HepG2 (cell line): ENCODE results near the gene BCL2L2. TPM values are rescaled to one million over a fixed set of nuclear protein-coding genes. Genes with fewer than 3 reads are reported as not detected.

Experiments used
- ATAC-seq: fragments of 200-7000 bp; cut with Tn5 transposase; 3 replicates; pipeline ENCODE4 v1.9.1; 2020; ENCODE audit warnings: mild to moderate bottlenecking, moderate library complexity
- BruUV-seq: library from RNA; stranded (reverse); fragments of 400-500 nt; replicated peaks from 2 replicates; lab custom pipeline; 2021; lab: Mats Ljungman, UMichigan
- CTCF ChIA-PET: fragments of 300-600 bp; formaldehyde crosslinking; extraction: SDS; loops from one replicate; lab custom pipeline; 2021; ENCODE audit warnings: low total read pairs, inconsistent platforms, low intra/inter-chr PET ratio; lab: Yijun Ruan, JAX
- POLR2A ChIA-PET: fragments of 350-600 bp; sonication (Branson Sonifier 250); formaldehyde crosslinking; loops from one replicate; lab custom pipeline; 2020; ENCODE audit warnings: antibody characterized with exemption, inconsistent platforms; lab: Yijun Ruan, JAX
- DNase-seq: peaks from one replicate; pipeline ENCODE4 v3.0.0-alpha.2; 2015; ENCODE audit warnings: low spot score
- FAIRE-seq: peaks from 3 replicates; lab custom pipeline; 2011; peaks lifted over from hg19 to GRCh38; lab: Jason Lieb, UNC
- H2AFZ ChIP-seq: one replicate; pipeline ENCODE4 v1.6.1; 2011; ENCODE audit warnings: low read length, inconsistent platforms
- H3K27ac ChIP-seq: fragments of 300-600 bp; 3 replicates; pipeline ENCODE4 v1.8.0; 2011; ENCODE audit warnings: mixed run types, mild to moderate bottlenecking, mixed read lengths, low read length, inconsistent platforms; ENCODE audit not compliant: insufficient read depth; ENCODE audit errors: extremely low read length
- H3K27me3 ChIP-seq, 2 experiments: fragments of 200-600 bp in 1 of 2; 2 replicates in 1 of 2; 3 replicates in 1 of 2; pipeline versions ENCODE4 v1.6.0 to v1.8.0; 2011; ENCODE audit warnings: low read length in 2 of 2, mild to moderate bottlenecking in 2 of 2, moderate library complexity in 2 of 2, inconsistent platforms in 1 of 2; ENCODE audit not compliant: insufficient read depth in 2 of 2, control insufficient read depth in 1 of 2
- H3K36me3 ChIP-seq, 2 experiments: fragments of 200-600 bp in 1 of 2; replicated peaks in 1 of 2; 2 replicates in 1 of 2; 3 replicates in 1 of 2; pipeline versions ENCODE4 v1.5.1 to v1.8.0; 2011; ENCODE audit warnings: low read length in 2 of 2, inconsistent platforms in 1 of 2; ENCODE audit not compliant: insufficient read depth in 2 of 2, control insufficient read depth in 1 of 2
- H3K4me1 ChIP-seq: 2 replicates; pipeline ENCODE4 v1.5.1; 2012; ENCODE audit warnings: low read length, inconsistent platforms; ENCODE audit not compliant: insufficient read depth
- H3K4me2 ChIP-seq: 2 replicates; pipeline ENCODE4 v1.6.0; 2011; ENCODE audit warnings: low read depth, low read length, inconsistent platforms
- H3K4me3 ChIP-seq, 3 experiments: fragments of 200-600 bp in 1 of 3; sonication (generic), shearing (Covaris generic) in 1 of 3; replicated peaks in 1 of 3; 2 replicates each; pipeline ENCODE4 v1.5.1; 2011 to 2016; ENCODE audit warnings: low read length in 3 of 3, inconsistent platforms in 2 of 3, low read depth in 2 of 3, mild to moderate bottlenecking in 2 of 3, control low read depth in 1 of 3, mixed read lengths in 1 of 3; ENCODE audit not compliant: insufficient read depth in 1 of 3
- H3K79me2 ChIP-seq: one replicate; pipeline ENCODE4 v1.6.1; 2011; ENCODE audit warnings: low read length, inconsistent platforms; ENCODE audit not compliant: insufficient read depth
- H3K9ac ChIP-seq: 2 replicates; pipeline ENCODE4 v1.6.0; 2011; ENCODE audit warnings: mild to moderate bottlenecking, low read depth, low read length, inconsistent platforms; ENCODE audit not compliant: insufficient read depth
- H3K9me3 ChIP-seq: 2 replicates; pipeline ENCODE4 v1.5.1; 2012; ENCODE audit warnings: mild to moderate bottlenecking, low read length
- H4K20me1 ChIP-seq: 2 replicates; pipeline ENCODE4 v1.6.0; 2011; ENCODE audit warnings: inconsistent platforms, mild to moderate bottlenecking, low read length, moderate library complexity; ENCODE audit not compliant: insufficient read depth
- CSRNP2 ChIP-seq: sonication (generic); formaldehyde crosslinking; conservative IDR thresholded peaks from 2 replicates; pipeline ENCODE4 v1.8.0; 2022; ENCODE audit warnings: low read depth, missing genetic modification reagents
- CTCF ChIP-seq: sonication (generic); formaldehyde crosslinking; IDR thresholded peaks from 2 replicates; pipeline ENCODE4 v1.5.0; 2020; ENCODE audit warnings: mild to moderate bottlenecking, missing genetic modification reagents, moderate library complexity
- FOXO1 ChIP-seq: sonication (generic); formaldehyde crosslinking; IDR thresholded peaks from 2 replicates; pipeline ENCODE4 v1.4.0; 2020; ENCODE audit warnings: missing genetic modification reagents
- HNF4G ChIP-seq, 2 experiments: sonication (generic) in 1 of 2; formaldehyde crosslinking in 1 of 2; IDR thresholded peaks; 2 replicates each; pipeline versions ENCODE4 v1.4.0 to v1.6.1; 2011 to 2020; ENCODE audit warnings: borderline replicate concordance in 2 of 2, low read depth in 2 of 2, mild to moderate bottlenecking in 2 of 2, low read length in 1 of 2, missing genetic modification reagents in 1 of 2, moderate library complexity in 1 of 2
- MTA1 ChIP-seq: sonication (generic); formaldehyde crosslinking; IDR thresholded peaks from 2 replicates; pipeline ENCODE4 v1.4.0; 2020; ENCODE audit warnings: missing genetic modification reagents, mild to moderate bottlenecking, borderline replicate concordance
- MTF2 ChIP-seq: sonication (generic); formaldehyde crosslinking; IDR thresholded peaks from 2 replicates; pipeline ENCODE4 v1.5.0; 2020; ENCODE audit warnings: missing genetic modification reagents, borderline replicate concordance
- NCOA2 ChIP-seq: sonication (generic); formaldehyde crosslinking; IDR thresholded peaks from 2 replicates; pipeline ENCODE4 v1.8.0; 2022; ENCODE audit warnings: inconsistent platforms
- NFIB ChIP-seq: sonication (generic); formaldehyde crosslinking; IDR thresholded peaks from 2 replicates; pipeline ENCODE4 v1.9.0; 2021; ENCODE audit warnings: missing genetic modification reagents, mild to moderate bottlenecking, borderline replicate concordance
- RBM39 ChIP-seq: fragments of 200-400 bp; formaldehyde crosslinking; IDR thresholded peaks from one replicate; pipeline ENCODE4 v1.6.1; 2018; ENCODE audit warnings: antibody characterized with exemption, mild to moderate bottlenecking, low read depth, low read length; ENCODE audit not compliant: poor library complexity, severe bottlenecking
- SALL2 ChIP-seq: sonication (generic); formaldehyde crosslinking; IDR thresholded peaks from 2 replicates; pipeline ENCODE4 v1.8.1; 2023; ENCODE audit warnings: mild to moderate bottlenecking, missing genetic modification reagents, inconsistent platforms
- SMAD9 ChIP-seq: sonication (generic); formaldehyde crosslinking; IDR thresholded peaks from 2 replicates; pipeline ENCODE4 v1.5.1; 2020; ENCODE audit warnings: mild to moderate bottlenecking, missing genetic modification reagents
- SNAI1 ChIP-seq: sonication (generic); formaldehyde crosslinking; IDR thresholded peaks from 2 replicates; pipeline ENCODE4 v1.5.0; 2020; ENCODE audit warnings: mild to moderate bottlenecking, missing genetic modification reagents, borderline replicate concordance
- THAP7 ChIP-seq: sonication (generic); formaldehyde crosslinking; IDR thresholded peaks from 2 replicates; pipeline ENCODE4 v1.8.1; 2023; ENCODE audit warnings: mild to moderate bottlenecking, missing genetic modification reagents
- XRCC5 ChIP-seq: fragments of 200-400 bp; formaldehyde crosslinking; optimal IDR thresholded peaks from 2 replicates; pipeline ENCODE3; 2017; ENCODE audit warnings: mild to moderate bottlenecking, low read length
- ZFX ChIP-seq: sonication (generic); formaldehyde crosslinking; IDR thresholded peaks from 2 replicates; pipeline ENCODE4 v1.4.0; 2020; ENCODE audit warnings: mild to moderate bottlenecking, low read depth, missing genetic modification reagents, moderate library complexity
- ZNF138 ChIP-seq: sonication (generic); formaldehyde crosslinking; IDR thresholded peaks from 2 replicates; pipeline ENCODE4 v1.5.0; 2020; ENCODE audit warnings: mild to moderate bottlenecking, low read depth, missing genetic modification reagents
- ZNF546 ChIP-seq: sonication (generic); formaldehyde crosslinking; conservative IDR thresholded peaks from 2 replicates; pipeline ENCODE4 v1.8.1; 2023; ENCODE audit warnings: mild to moderate bottlenecking, missing genetic modification reagents
- ZNF577 ChIP-seq: sonication (generic); formaldehyde crosslinking; IDR thresholded peaks from 2 replicates; pipeline ENCODE4 v1.4.0; 2020; ENCODE audit warnings: mild to moderate bottlenecking, low read depth, missing genetic modification reagents, borderline replicate concordance
- ZNF883 ChIP-seq: sonication (generic); formaldehyde crosslinking; IDR thresholded peaks from 2 replicates; pipeline ENCODE4 v1.5.1; 2020; ENCODE audit warnings: mild to moderate bottlenecking, missing genetic modification reagents; ENCODE audit errors: not compliant biosample characterization
- WGBS: methylation state at CpG from one replicate; pipeline ENCODE4 v1.1.6; 2017; ENCODE audit warnings: low lambda C conversion rate; 5-methylcytosine and 5-hydroxymethylcytosine counted together
- in situ Hi-C: cut with HindIII; loops from 2 replicates; pipeline ENCODE4 v1.10.0; 2017; ENCODE audit warnings: low pct_unique_long_range_greater_than_20kb; ENCODE audit not compliant: extremely low pct_ligation_motif_present
- intact Hi-C: fragments of 100-400 bp; cut with micrococcal nuclease; formaldehyde crosslinking; loops from one replicate; pipeline ENCODE4 v1.10.0; 2022; ENCODE audit not compliant: unreplicated experiment
- polyA plus RNA-seq, 8 experiments: library from polyadenylated mRNA; depleted of rRNA in 3 of 8; stranded (reverse) in 7 of 8; unstranded in 1 of 8; fragments of >200 nt; fragmentation: Illumina TruSeq in 4 of 8; extraction: Trizol in 4 of 8; gene quantifications; 2 replicates each; pipeline versions ENCODE4 v1.2.1 to v1.2.3, GENCODE V29; 2011 to 2016; ENCODE audit warnings: low read depth in 4 of 8, missing spikeins in 1 of 8, mixed read lengths in 1 of 8; ENCODE audit not compliant: insufficient read depth in 1 of 8
- total RNA-seq, 5 experiments: library from RNA; depleted of rRNA; stranded (reverse); fragments of >200 nt; fragmentation: Illumina TruSeq; extraction: Trizol; gene quantifications; 2 replicates each; pipeline ENCODE4 v1.2.3, GENCODE V29; 2016; ENCODE audit warnings: low read depth in 1 of 5

The BCL2L2 gene
- total and polyA plus RNA-seq, 2 of the 13 experiments (the other 11 are each of a cell fraction or from before 2014, with no cell fraction given) = 28.1 to 49.8 TPM

- intact Hi-C loops = no loop called here
- no peaks in the 10 kb centered on the region for H3K79me2 ChIP-seq
- DNase-seq (no peak), ATAC-seq (peak; percentile 14), FAIRE-seq (no peak)
- H3K9ac ChIP-seq = no peak overlapping the region
- H3K27me3 ChIP-seq = peaks cover 25 to 90% of the 10 kb centered on the region in 2 experiments
- ChIA-PET POLR2A (interaction anchor here (3.4 kb wide), 1 partner anchor 31 kb away, joined by 15 read pairs; the partner anchor contains the start of gene PABPN1), CTCF (no interaction called here)
- no peaks in the 10 kb centered on the region for H4K20me1 ChIP-seq
- no peak overlapping the region for H3K27ac ChIP-seq
- in situ Hi-C loops = no loop called here
- no peaks in the 10 kb centered on the region for H3K4me1 ChIP-seq
- H2AFZ ChIP-seq = no peak overlapping the region
- peak overlapping the region; percentile 22 to 64 (median 30); a peak in 4 of 6 replicates for H3K4me3 ChIP-seq
- no peaks in the 10 kb centered on the region for H3K9me3 ChIP-seq
- BruUV-seq = no TSS peak
- 52% methylated on average over 60 of the region's 61 CpGs for WGBS
- peak overlapping the region; percentile 64 for H3K4me2 ChIP-seq
- no peaks in the 10 kb centered on the region for H3K36me3 ChIP-seq
- TF ChIP-seq CSRNP2 (no peak), THAP7 (CRISPR knock-in tag) (no peak), FOXO1 (CRISPR knock-in tag) (peak; percentile 5; the same call in 1 of the 2 replicates), ZNF138 (CRISPR knock-in tag) (no peak), SNAI1 (CRISPR knock-in tag) (no peak), NFIB (CRISPR knock-in tag) (0 out of 2 replicates have a peak, but pooled peaks have one; percentile 87), HNF4G (IDR thresholded peaks at IDR 0.05; ENCODE audit: borderline replicate concordance, low read depth, low read length) (no peak), HNF4G (CRISPR knock-in tag; IDR thresholded peaks at IDR 0.05; ENCODE audit: borderline replicate concordance, low read depth) (no peak), ZFX (CRISPR knock-in tag) (0 out of 2 replicates have a peak, but pooled peaks have one; percentile 9), SMAD9 (no peak), XRCC5 (no peak), ZNF883 (CRISPR knock-in tag) (no peak), MTA1 (peak; percentile 70; the same call in 1 of the 2 replicates), ZNF546 (CRISPR knock-in tag) (peak; percentile 56; the same call in 1 of the 2 replicates), ZNF577 (CRISPR knock-in tag) (no peak), SALL2 (no peak), NCOA2 (no peak), RBM39 (peak; percentile 25), CTCF (CRISPR knock-in tag) (peak; percentile 28), MTF2 (CRISPR knock-in tag) (peak; percentile 9; the same call in 1 of the 2 replicates)
Observed at GRCh38 chr14:23351681-23352505, 45.3 kb downstream of the BCL2L2 start.
